NCI-H2029 treated with DMSO at 0.1 percent for 48 hours (cell line): ENCODE data around the gene UFD1.

ENCODE experiments used
- DNase-seq: peaks from one replicate; lab custom pipeline; 2025; lab: John Stamatoyannopoulos, UW

Gene UFD1

DNA sequence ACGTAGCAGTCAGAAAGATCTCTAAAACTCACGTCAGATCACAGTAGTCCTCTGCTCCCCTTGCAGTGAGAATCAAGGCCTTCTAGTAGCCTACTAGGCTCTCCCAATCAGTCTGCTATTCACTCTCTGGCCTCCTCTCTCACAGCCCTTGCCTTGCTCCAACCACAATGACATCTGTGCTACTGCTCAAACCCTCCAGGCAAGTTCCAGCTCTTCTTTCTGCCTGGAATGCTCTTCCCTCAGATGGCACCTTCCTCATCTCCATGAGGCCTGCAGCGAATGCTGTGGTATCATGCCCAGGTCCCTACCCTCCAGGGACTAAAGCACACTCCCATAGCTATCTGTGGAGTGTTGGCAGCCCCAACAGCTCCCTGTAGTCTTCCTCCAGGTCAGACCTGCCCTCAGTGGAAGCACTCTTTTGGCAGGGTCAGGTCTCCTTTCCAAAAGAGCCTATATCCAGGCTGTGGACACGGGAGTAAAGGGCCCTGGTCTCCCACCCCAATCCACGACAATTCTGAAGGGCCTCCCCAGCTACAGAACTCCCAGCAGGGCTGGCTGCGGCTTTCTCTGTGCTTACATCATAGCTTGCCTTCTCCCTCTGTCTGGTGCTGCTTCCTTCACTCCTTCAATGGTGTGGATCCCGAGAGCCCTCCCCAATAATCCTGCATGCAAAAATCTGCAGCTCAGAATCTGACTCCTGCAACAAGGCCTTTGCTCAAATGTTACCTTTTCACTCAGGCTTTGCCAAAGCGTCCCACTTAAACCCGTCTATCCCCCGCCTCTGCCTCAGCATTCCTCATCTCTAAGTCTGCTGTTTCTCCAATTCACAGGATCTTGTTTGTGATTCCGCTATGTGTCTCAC is 56.3 kb downstream of the UFD1 start:
- DNase-seq, result no peak

DNA sequence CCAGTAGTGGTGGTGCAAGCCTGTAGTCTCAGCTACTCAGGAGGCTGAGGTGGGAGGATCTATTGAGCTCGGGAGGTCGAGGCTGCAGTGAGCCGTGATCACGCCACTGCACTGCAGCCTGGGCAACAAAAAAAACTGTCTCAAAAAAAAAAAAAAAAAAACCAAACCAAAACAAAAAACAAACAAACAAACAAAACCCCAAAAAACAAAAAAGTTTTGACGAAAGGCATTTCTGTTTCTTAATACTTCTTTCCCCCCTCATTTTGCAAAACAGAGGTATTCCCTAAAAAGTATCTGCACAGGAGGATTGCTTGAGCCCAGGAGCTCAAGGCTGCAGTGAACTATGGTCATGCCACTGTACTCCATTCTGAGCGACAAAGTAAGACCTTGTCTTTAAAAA is 58.7 kb downstream of the UFD1 start:
- DNase-seq, result no peak

DNA sequence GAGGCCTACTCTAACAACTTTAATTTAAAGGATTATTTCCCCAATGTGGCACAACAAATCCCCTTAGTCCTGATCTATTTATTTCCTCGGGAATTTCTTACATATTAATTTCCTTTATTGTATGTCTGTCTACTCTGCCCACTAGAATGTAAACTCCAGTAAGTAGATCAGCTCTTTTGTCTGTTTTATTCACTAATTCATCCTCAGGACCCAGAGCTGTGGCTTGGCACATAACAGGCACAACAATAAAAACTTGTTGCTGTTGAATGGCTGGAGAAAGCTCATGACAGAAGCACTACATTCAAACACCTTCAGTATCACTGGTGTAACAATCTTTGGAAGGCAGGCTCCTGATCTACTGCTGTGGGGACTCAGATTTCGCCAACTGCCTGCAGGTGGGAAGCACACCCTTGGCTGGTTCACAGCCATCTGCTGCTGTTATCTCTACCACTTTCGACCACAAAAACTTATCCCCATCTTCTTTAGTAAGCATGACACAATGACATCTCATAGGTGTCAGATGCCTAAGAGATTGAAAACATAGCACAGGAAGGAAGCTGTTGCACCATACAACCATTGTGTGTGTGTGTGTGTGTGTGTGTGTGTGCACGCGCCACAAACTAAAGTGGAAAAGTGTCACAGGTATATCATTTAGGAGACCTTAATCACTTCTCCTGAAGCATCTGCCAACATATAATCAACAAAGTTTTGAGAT is 59.4 kb downstream of the UFD1 start:
- no peak for DNase-seq

DNA sequence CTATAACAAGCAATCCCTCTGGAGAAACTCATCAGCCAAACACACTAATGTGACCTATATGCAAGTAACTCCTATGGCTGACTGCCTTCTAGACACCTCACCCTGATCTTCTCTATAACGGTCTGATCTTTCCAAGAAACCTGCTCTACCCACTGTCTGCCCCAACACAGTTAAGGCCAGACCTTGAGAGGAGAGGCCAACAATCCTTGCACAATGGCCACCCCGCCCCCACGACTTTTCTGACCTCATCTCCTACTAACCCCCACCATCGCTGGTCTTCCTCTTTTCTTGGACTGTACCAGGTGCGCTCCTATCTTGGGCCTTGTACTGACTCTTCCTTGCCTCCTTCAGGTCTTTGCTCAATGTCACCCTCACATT is 59.9 kb downstream of the UFD1 start:
- no peak for DNase-seq

DNA sequence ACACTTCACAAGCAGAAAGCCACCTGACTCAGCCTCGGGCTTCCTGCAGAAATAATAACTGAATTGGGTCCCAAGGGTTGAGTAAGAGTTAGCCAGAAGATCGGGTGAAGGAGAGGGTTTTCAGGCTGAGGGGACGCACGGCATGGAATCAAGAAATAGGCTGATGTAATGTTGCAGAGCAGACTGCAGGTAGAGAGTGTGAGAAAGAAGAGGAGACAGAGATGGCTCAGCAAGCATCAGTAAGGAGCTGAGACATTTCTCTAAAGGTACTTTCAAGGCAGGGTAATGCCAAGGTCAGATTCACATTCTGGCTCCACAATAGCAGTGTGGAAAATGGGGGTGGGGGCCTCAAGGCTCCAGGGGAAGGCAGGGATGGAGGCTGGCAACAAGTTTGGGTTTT is 66.1 kb downstream of the UFD1 start:
- no peak for DNase-seq

DNA sequence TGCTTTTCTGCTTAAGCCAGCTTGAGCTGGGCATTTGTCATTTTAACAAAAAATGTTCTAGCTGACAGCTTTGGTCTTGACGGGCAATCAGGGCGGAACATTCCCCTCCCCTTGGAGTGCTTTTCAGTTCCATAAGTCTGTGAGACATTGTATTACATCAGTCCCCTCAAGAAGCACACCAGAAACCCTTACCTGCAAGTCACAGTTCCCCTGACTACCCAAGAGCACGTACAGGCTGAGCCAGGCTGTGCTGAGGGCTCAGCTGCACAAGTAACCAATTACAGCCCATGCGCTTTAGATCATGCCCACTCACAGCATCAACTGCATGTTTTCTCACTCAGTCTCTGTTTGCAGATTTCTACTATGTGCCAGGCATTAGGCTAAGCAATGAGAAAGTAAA is 66.5 kb downstream of the UFD1 start:
- no peak for DNase-seq

DNA sequence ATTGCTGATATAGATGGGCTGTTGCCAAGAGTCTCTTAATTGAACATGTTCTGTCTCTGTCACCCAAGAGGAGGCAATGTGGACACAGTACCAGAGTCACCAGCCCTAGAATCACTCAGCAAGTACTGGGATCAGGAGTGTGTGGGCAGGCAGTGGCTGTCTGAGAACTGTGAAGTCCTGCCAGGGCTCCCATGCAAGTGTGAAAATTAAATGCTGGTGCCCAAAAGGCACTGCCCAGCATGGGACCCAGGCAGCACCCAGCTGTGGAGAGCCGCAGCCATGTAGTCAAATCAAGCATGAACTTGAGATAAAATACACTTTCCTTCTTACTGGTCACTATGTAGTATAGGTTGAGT is 67.3 kb downstream of the UFD1 start:
- no peak for DNase-seq

DNA sequence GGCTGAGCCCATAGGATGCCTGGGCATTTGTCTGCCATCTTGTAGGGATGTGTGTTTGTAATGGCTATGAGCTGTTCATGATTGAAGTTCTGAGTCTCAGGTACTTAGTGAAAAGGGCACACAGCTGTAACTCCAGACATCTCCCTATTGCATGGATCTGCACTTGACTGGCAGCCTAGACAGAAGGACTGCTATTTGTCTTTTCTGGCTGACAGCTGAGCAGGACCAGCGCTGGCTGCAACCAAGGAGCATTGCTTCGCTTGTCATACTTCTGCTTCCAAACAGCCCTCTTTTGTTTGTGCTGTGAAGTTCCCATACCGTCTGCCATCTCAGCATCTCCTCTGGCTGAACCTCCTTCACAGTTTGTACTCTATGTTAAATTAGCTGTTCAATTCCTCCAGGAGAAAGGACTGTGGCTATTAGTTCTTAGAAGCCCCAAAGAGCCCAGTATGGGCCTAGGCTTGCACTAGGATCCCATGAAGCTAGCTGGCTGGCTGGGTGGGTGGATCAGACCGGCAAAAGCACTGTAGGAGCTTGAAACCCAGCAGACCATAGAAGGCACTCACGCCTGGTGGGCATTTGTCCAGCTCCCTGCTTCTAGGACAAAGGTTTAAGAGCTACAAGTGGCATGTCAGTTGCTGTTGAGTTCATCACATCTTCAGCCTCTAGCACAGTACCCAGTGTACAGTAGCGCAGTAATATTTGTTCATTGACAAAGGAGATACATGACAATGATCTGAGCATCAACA is 67.9 kb downstream of the UFD1 start:
- DNase-seq, result peak; percentile 71

DNA sequence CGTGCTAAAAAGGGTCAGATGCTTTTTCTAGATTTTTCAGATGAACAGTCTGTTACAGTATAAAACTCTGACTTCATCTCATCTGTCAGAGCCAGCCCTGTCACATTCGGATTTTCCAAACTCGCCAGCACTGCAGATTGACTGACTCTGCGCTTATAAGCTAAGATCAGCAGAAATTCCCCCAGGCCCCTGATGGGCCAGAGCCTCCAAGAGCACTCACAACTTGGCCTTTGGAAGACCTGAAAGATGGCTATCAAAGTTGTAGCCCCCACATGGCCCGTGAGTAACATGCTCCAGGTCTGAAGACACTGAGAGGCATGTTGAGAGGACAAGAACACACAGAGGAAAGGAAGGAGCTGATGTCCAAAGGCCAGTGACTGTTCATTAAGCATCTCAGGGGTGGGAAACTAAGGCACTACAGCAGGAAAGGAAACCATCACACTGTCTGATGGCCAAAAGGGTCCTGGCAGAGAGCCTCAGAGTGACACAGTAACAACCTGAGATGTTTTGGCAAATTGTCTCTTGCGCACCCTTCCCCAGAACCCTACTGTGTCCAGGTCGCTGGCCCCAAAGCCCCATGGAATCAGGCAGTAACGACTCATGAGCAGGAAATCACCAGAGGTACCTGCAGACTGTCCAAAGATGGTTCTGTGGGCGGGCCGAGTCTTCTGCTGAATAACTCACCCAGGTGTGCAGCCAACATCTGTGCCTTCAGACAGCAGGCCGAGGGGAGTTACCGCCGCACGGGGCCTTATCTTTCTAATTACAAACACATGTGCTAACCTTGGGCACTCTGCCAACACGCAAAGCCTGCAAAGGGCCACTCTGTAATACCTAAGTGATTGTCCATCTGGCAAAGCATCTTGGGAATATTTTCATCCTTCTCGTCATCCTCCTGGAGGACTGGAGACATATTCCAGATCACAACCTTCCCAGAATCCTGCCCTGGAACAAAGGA is 71.1 kb downstream of the UFD1 start:
- DNase-seq, result no peak

DNA sequence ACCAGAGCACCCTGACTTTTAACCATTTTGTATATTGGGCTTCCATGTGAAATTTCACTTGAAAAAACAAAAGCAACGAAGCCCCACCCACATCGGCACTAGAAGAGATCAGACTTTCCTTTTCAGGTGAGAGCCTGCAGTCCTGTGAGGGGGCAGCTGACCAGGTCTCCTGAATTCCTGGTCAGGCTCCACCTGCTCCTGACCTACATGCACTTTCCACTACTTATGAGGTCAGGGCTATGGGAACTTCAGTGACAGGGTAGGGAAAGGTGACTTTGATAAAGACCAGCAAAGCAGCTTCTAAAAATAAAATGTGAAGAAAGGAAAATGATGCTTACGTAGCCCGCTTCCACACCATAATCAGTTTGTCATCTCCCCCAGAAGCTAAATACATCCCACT is 72.1 kb downstream of the UFD1 start:
- no peak for DNase-seq

DNA sequence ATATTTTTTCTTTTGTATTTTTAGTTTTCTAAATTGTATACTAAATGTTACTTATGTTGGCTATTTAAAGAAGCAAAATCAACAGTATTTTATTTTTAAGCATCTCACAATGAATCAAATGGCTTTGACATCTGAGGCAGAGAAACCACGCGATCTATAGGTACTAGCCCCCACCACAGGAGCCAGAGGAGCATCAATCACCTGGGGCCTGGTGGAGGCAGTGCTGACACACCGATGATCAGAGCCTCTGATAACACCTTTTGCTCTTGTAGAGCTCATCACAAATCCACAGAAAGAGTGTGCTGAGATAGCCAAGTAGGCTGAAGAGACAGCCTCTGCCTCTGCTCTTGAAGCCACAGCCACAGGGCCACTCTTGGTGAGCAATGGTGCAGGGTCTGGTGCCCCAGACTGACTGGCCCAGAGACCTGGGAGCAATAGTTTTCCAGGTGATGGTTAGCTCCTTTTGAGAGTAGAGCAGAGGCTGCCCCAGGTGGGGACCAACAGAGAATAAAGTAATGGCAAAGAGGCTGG is 72.6 kb downstream of the UFD1 start:
- no peak for DNase-seq

DNA sequence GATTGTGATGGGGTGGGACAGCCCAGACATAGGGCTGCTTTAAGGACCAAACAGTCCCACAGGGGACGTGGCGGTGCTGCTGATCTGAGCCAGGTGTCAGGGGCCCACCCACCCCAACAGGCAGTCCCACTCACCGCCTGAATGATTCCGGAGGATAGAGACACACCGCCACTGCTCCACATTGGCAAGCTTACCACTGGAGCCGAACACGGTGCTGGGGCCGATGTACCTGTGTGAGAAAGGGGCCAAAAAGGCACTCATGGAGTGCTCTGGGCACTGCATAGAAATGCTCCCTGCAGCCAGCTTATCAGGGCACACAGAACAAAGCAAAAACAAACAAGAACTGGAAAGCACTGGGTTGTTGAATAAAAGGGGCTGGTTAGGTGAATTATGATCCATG is 73.3 kb downstream of the UFD1 start:
- DNase-seq, result no peak

DNA sequence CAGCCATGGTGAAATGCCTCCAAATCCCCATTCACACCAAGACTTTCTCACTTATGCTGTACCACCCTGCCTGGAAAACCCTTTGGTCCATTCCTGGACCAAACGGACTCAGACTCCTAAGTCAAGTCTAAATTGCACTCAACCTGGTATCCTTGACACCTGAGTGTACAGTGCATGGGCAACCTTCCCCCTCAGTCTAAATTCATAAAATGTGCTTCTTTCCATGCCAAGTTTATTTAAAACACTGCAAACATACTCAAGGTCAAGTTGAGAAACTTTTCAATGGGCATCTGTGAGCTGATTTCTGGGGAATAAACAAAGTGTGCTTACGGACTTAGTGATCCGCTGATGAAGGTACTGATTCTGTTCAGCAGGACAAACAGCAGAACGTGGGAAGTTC is 73.9 kb downstream of the UFD1 start:
- DNase-seq, result no peak

DNA sequence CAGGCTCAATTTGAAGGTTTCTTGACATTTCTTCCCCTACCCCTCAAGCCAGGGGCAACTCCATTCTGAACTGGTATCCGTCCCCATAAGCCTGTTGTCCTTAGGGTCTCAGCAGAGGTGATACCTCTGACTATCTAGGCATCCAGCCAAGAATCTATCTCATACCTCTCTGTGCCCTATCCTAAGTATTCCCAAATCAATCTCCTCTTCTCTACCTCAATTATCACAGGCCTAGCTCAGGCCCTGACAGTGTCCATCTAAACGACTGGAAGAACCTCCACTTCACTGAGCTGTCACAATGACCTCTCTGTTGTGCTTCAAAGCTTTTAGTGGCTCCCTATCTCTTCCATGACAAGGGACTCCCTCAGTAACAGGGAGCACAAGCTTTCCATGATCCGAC is 74.3 kb downstream of the UFD1 start:
- DNase-seq, result no peak

DNA sequence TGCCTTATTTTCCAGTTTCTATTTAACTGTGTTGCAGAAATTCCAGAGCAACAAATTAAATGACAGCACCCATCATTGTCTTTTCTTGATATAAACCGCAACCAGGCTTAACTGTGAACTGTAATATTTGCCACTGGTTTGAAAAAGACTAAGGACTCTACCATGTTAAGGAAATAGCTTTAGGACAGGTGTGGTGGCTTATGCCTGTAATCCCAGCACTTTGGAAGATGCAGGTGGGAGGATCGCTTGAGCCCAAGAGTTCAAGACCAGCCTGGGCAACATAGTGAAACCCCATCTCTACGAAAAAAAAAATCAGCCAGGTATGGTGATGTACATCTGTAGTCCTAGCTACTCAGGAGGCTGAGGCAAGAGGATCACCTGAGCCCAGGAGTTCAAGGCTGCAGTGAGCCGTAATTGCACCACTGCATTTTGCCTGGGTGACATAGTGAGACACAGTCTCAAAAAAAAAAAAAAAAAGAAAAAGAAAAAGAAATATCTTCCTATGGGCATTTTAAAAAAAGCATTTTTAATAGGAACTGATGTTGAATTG is 76.3 kb downstream of the UFD1 start:
- DNase-seq, result no peak

DNA sequence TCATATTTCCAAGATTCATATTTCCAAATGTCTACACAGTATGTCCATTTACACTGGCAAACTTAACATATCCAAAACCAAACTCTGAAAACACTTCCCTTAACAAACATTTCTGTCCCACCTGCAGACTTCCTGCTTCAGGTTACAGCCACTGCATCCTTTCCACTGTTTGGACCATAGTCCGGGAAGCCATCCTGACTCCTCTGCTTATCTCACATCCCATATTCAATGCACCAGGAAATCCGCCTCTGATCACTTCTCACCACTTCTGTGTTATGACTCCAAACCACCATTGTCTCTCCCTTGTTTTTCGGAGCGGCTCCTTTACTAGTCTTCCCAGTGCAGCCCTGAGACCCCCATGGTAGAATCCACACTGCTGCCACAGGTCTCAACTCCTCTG is 77.5 kb downstream of the UFD1 start:
- no peak for DNase-seq

DNA sequence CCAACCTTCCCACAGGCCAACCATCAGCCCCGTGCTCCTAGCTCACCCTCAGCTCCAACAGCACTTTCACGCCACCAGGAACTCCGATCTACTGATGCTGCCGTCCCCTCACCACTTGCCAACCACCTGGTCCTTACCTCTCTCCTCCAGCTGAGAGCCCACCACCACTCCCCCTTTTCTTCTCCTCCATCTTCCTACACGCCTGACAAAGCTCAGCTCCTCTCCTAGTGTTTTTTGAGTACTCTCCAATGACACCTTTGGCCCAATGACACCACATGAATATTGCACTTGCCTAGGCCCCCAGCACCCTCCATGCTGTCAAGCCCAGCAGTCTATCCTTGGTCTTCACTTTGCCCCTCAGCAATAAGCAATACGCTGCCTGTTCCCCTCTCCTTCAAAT is 78.1 kb downstream of the UFD1 start:
- DNase-seq, result no peak
